Measurements from ENCODE around the gene TOX2.

The TOX2 gene

DNA sequence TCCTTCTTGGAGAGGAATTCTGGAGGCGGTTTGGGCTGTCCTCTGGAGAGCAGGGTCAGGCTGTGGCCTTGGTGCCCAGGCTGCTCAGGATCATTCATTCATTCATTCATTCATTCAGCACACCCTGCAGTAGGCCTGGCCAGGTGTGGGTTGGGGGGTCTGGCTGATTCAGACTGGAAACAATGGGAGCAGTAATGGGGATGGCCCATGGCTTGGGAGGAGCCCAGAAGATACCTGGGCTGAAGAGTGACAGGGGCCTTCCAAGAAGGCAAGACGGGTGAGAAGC, 31.5 kb downstream of the TOX2 start:
- TF ChIP-seq, protein P1, sequence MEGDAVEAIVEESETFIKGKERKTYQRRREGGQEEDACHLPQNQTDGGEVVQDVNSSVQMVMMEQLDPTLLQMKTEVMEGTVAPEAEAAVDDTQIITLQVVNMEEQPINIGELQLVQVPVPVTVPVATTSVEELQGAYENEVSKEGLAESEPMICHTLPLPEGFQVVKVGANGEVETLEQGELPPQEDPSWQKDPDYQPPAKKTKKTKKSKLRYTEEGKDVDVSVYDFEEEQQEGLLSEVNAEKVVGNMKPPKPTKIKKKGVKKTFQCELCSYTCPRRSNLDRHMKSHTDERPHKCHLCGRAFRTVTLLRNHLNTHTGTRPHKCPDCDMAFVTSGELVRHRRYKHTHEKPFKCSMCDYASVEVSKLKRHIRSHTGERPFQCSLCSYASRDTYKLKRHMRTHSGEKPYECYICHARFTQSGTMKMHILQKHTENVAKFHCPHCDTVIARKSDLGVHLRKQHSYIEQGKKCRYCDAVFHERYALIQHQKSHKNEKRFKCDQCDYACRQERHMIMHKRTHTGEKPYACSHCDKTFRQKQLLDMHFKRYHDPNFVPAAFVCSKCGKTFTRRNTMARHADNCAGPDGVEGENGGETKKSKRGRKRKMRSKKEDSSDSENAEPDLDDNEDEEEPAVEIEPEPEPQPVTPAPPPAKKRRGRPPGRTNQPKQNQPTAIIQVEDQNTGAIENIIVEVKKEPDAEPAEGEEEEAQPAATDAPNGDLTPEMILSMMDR (IDR thresholded peaks at IDR 0.05; ENCODE audit: borderline replicate concordance, control extremely low read depth, extremely low read depth, insufficient read depth, missing control alignments) = no peak
- in situ Hi-C loops (cut with MboI; ENCODE audit: low sequenced_read_pairs, unreplicated experiment) = no loop called here
- no peak for DNase-seq (ENCODE audit: low spot score)

DNA sequence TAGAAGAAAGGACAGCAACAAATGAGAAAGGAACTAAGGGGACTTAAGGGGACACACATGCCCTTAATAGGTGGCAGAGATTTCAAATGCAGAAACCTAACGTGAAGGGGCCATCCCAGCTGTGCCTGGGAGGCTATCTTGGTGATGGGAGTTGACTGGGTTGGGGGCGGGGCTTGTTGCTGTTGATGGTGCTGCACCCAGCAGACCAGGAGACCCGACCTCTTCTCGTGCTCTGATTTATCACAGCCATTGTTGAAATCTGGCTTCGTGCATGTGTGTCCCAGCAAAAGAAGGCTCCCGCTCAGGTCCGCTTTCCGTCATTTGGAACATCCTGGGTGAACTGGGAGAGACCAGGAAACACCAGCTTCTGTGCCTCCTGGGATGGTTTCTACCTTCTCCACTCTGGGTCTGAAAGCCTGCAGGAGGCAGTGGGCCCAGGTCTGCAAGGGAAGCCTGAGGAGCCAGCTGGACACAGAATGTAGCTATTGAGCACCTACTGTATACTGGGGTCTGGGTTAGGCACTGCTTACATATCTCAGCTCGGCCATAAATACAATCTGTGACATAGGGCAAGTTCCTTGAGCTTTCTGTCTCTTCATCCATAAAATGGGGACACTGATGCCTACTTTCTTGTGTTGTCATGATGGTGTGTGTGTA, 32.1 kb downstream of the TOX2 start:
- DNase-seq (ENCODE audit: low spot score) = no peak
- in situ Hi-C loops (cut with MboI; ENCODE audit: low sequenced_read_pairs, unreplicated experiment) = no loop called here
- TF ChIP-seq, protein P1 (IDR thresholded peaks at IDR 0.05; ENCODE audit: borderline replicate concordance, control extremely low read depth, extremely low read depth, insufficient read depth, missing control alignments) = no peak

DNA sequence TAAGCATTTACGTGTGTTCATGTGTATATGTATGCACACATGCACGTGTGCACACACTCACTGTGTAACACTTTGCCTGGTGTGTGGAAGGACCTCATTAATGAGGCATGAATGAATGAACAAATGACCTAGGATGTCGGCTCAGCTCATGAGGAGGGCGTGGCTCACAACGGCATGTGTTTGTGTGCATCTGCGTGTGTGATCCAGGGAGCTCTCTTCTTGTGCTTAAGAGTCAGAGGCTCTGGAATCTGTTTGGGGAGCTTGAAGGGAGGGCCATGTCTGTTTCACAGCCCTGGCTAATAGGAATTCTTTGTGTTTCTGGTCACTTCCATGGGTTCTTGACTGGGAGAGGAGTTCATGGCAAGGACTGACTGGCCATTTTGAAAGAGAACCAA, 32.7 kb downstream of the TOX2 start:
- in situ Hi-C loops (cut with MboI; ENCODE audit: low sequenced_read_pairs, unreplicated experiment) = no loop called here
- TF ChIP-seq, protein P1 (IDR thresholded peaks at IDR 0.05; ENCODE audit: borderline replicate concordance, control extremely low read depth, extremely low read depth, insufficient read depth, missing control alignments) = no peak

DNA sequence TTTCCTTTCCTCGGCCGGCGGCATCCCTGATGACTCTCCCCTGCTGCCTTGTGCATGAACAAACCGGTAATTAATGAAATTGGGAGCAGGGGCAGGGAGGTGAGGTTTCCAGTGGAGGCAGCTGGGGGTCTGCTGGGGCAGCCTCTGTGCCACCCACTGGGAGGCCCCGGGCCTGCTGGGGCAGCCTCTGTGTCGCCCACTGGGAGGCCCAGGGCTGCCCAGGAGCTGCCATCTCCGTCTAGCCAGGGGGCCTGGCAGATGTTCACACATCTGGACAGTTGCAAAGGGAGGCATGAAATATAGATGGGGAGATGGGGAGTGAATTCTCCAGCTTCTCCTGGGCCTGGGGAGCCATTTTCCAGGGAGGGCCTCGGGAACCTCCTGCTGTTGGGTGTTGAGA, 33.8 kb downstream of the TOX2 start:
- in situ Hi-C loops (cut with MboI; ENCODE audit: low sequenced_read_pairs, unreplicated experiment) = no loop called here
- TF ChIP-seq, protein P1 (IDR thresholded peaks at IDR 0.05; ENCODE audit: borderline replicate concordance, control extremely low read depth, extremely low read depth, insufficient read depth, missing control alignments) = no peak
- DNase-seq (ENCODE audit: low spot score) = no peak

More for the DNA sequence above, 32.7 kb downstream of the TOX2 start:
- DNase-seq (ENCODE audit: low spot score) = no peak

DNA sequence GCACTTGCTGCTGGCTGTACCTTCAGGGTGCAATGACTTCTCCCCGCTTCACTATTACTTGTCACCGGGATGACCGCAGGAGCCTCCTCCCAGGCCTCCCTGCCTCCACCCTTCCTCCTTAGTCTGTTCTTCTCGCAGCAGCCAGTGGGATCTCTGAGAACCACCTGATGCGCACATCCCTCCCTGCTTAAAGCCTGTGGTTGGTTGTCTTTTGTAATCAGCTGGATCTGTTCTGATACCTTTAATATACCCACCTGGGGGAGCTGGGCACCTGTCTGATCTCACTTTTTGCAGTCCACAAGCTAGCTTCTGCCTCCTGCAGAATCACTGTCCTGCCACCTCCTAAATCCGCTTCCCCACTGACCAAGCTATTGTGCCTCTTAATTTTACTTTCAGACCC, 34.6 kb downstream of the TOX2 start:
- TF ChIP-seq, protein P1 (IDR thresholded peaks at IDR 0.05; ENCODE audit: borderline replicate concordance, control extremely low read depth, extremely low read depth, insufficient read depth, missing control alignments) = no peak
- DNase-seq (ENCODE audit: low spot score) = no peak
- in situ Hi-C loops (cut with MboI; ENCODE audit: low sequenced_read_pairs, unreplicated experiment) = no loop called here

- DNase-seq (ENCODE audit: low spot score) = peak; percentile 74
- in situ Hi-C loops (cut with MboI; ENCODE audit: low sequenced_read_pairs, unreplicated experiment) = no loop called here
- TF ChIP-seq, protein P1 (IDR thresholded peaks at IDR 0.05; ENCODE audit: borderline replicate concordance, control extremely low read depth, extremely low read depth, insufficient read depth, missing control alignments) = no peak
These were observed 35.3 kb downstream of the TOX2 start for GRCh38 chr20:43949741-43950618.

Measured in GM13976 (cell line).